ENCODE results near the gene GPBP1. TPM values are rescaled to one million over a fixed set of nuclear protein-coding genes. Genes with fewer than 3 reads are reported as not detected.

Gene GPBP1
- polyA plus RNA-seq, 1 of the 3 experiments (the other 2 are of a cell fraction), result 11.4 TPM

DNA sequence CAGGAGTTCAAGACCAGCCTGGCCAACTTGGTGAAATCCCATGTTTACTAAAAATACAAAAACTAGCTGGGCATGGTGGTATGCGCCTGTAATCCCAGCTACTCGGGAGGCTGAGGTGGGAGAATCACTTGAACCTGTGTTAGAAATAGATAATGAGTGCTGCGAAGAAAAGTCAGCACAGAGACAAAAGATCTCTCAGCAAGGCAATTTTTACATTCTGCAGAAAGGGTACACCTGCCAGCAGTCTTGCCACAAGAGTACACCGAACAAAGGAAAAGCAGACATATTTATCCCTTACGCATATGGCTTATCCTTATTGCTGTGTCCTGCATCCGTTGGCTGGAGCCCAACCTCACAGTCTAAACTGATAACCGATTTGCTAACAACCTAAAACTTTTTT lies 16.2 kb upstream of the GPBP1 start:
- TF ChIP-seq, protein P1, sequence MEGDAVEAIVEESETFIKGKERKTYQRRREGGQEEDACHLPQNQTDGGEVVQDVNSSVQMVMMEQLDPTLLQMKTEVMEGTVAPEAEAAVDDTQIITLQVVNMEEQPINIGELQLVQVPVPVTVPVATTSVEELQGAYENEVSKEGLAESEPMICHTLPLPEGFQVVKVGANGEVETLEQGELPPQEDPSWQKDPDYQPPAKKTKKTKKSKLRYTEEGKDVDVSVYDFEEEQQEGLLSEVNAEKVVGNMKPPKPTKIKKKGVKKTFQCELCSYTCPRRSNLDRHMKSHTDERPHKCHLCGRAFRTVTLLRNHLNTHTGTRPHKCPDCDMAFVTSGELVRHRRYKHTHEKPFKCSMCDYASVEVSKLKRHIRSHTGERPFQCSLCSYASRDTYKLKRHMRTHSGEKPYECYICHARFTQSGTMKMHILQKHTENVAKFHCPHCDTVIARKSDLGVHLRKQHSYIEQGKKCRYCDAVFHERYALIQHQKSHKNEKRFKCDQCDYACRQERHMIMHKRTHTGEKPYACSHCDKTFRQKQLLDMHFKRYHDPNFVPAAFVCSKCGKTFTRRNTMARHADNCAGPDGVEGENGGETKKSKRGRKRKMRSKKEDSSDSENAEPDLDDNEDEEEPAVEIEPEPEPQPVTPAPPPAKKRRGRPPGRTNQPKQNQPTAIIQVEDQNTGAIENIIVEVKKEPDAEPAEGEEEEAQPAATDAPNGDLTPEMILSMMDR (IDR thresholded peaks at IDR 0.05), result no peak
- TF ChIP-seq, protein P2, sequence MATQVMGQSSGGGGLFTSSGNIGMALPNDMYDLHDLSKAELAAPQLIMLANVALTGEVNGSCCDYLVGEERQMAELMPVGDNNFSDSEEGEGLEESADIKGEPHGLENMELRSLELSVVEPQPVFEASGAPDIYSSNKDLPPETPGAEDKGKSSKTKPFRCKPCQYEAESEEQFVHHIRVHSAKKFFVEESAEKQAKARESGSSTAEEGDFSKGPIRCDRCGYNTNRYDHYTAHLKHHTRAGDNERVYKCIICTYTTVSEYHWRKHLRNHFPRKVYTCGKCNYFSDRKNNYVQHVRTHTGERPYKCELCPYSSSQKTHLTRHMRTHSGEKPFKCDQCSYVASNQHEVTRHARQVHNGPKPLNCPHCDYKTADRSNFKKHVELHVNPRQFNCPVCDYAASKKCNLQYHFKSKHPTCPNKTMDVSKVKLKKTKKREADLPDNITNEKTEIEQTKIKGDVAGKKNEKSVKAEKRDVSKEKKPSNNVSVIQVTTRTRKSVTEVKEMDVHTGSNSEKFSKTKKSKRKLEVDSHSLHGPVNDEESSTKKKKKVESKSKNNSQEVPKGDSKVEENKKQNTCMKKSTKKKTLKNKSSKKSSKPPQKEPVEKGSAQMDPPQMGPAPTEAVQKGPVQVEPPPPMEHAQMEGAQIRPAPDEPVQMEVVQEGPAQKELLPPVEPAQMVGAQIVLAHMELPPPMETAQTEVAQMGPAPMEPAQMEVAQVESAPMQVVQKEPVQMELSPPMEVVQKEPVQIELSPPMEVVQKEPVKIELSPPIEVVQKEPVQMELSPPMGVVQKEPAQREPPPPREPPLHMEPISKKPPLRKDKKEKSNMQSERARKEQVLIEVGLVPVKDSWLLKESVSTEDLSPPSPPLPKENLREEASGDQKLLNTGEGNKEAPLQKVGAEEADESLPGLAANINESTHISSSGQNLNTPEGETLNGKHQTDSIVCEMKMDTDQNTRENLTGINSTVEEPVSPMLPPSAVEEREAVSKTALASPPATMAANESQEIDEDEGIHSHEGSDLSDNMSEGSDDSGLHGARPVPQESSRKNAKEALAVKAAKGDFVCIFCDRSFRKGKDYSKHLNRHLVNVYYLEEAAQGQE (IDR thresholded peaks at IDR 0.05; ENCODE audit: low read depth, low read length), result no peak
- no peak for TF ChIP-seq SMC3 (IDR thresholded peaks at IDR 0.05; ENCODE audit: low read depth, low read length)
- no peak for TF ChIP-seq NFIC (IDR thresholded peaks at IDR 0.05; ENCODE audit: borderline replicate concordance)
- TF ChIP-seq EP300 (IDR thresholded peaks at IDR 0.05; ENCODE audit: borderline replicate concordance in 1 of 2, low read depth in 1 of 2, low read length in 1 of 2), result no peak
- no peak for TF ChIP-seq RXRA (IDR thresholded peaks at IDR 0.05; ENCODE audit: borderline replicate concordance, low read depth)
- no peak for TF ChIP-seq RFX5 (IDR thresholded peaks at IDR 0.05; ENCODE audit: low read length)
- TF ChIP-seq TCF12 (IDR thresholded peaks at IDR 0.05), result no peak
- TF ChIP-seq, protein P3, sequence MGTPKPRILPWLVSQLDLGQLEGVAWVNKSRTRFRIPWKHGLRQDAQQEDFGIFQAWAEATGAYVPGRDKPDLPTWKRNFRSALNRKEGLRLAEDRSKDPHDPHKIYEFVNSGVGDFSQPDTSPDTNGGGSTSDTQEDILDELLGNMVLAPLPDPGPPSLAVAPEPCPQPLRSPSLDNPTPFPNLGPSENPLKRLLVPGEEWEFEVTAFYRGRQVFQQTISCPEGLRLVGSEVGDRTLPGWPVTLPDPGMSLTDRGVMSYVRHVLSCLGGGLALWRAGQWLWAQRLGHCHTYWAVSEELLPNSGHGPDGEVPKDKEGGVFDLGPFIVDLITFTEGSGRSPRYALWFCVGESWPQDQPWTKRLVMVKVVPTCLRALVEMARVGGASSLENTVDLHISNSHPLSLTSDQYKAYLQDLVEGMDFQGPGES (IDR thresholded peaks at IDR 0.05; ENCODE audit: low read depth, low read length), result no peak
- no peak for TF ChIP-seq RCOR1 (IDR thresholded peaks at IDR 0.05; ENCODE audit: low read length)
- TF ChIP-seq, protein P4, sequence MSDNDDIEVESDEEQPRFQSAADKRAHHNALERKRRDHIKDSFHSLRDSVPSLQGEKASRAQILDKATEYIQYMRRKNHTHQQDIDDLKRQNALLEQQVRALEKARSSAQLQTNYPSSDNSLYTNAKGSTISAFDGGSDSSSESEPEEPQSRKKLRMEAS (IDR thresholded peaks at IDR 0.05; ENCODE audit: low read depth), result no peak
- no peak for TF ChIP-seq TEAD4 (IDR thresholded peaks at IDR 0.05; ENCODE audit: borderline replicate concordance, insufficient read depth)
- TF ChIP-seq RAD21 (IDR thresholded peaks at IDR 0.05; ENCODE audit: low read length), result no peak
- no peak for TF ChIP-seq GATA2 (CRISPR knock-in tag; IDR thresholded peaks at IDR 0.05)
- TF ChIP-seq MEF2A (IDR thresholded peaks at IDR 0.05; ENCODE audit: borderline replicate concordance, low read depth), result no peak
- TF ChIP-seq YY1 (IDR thresholded peaks at IDR 0.05; ENCODE audit: low read depth), result no peak
- no peak for TF ChIP-seq GABPA (IDR thresholded peaks at IDR 0.05; ENCODE audit: low read depth)
- no peak for TF ChIP-seq CHD2 (IDR thresholded peaks at IDR 0.05; ENCODE audit: low read length, partially characterized antibody)
- no peak for TF ChIP-seq FOXJ3 (CRISPR knock-in tag; IDR thresholded peaks at IDR 0.05)
- no peak for TF ChIP-seq MXI1 (IDR thresholded peaks at IDR 0.05; ENCODE audit: low read depth, low read length)
- Histone ChIP-seq H3K4me1 (ENCODE audit: control insufficient read depth in 1 of 2, insufficient read depth in 2 of 2, low read depth in 1 of 2, low read length in 1 of 2) (no peaks in the 10 kb centered on the region), H3K79me2 (ENCODE audit: insufficient read depth) (no peaks in the 10 kb centered on the region), H4K20me1 (ENCODE audit: insufficient read depth) (no peaks in the 10 kb centered on the region), H3K27me3 (ENCODE audit: insufficient read depth) (no peaks in the 10 kb centered on the region), H3K9me3 (no peaks in the 10 kb centered on the region), H3K4me3 (ENCODE audit: low read depth in 2 of 2, low read length in 1 of 2) (no peak overlapping the region), H3K9ac (no peak overlapping the region), H2AFZ (ENCODE audit: low read depth) (no peak overlapping the region), H3K36me3 (replicated peaks in 1 of 2; ENCODE audit: control insufficient read depth in 1 of 2, insufficient read depth in 2 of 2, low read length in 1 of 2) (no peaks in the 10 kb centered on the region), H3K9me2 (no peaks in the 10 kb centered on the region), H3F3A (replicated peaks; ENCODE audit: insufficient read depth) (no peaks in the 10 kb centered on the region), H3K27ac (ENCODE audit: low read depth in 2 of 2, low read length in 1 of 2) (no peak overlapping the region), H3K4me2 (no peak overlapping the region)
- DNase-seq, result no peak
- CTCF ChIA-PET, result interaction anchor here (2.9 kb wide), 1 partner anchor 20 kb away, joined by 12 read pairs; no protein-coding TSS in a partner anchor
- 72% methylated on average over 7 of the region's 7 CpGs for WGBS (ENCODE audit: low lambda C conversion rate)
- POLR2A ChIA-PET, result no interaction called here
